T-helper 1 cell (primary cell): ENCODE data around the gene SBSN.

Experiments used
- DNase-seq, 5 donors: peaks; one replicate each; pipeline ENCODE4 v3.0.0-alpha.2; 2012 to 2020

SBSN gene

GRCh38 chr19:35529241-35530218 lies 1.4 kb upstream of the SBSN start:
- no peak for DNase-seq

- no peak for DNase-seq
Measured at GRCh38 chr19:35525873-35526272, 2.2 kb downstream of the SBSN start.

- no peak for DNase-seq
Measured at GRCh38 chr19:35524181-35524837, 3.8 kb downstream of the SBSN start.

GRCh38 chr19:35522745-35523327 lies 5.3 kb downstream of the SBSN start:
- no peak for DNase-seq

- DNase-seq = no peak
Measured at GRCh38 chr19:35521124-35521743, 6.9 kb downstream of the SBSN start.

GRCh38 chr19:35519291-35519690 lies 8.8 kb downstream of the SBSN start:
- no peak for DNase-seq

GRCh38 chr19:35518313-35518712 lies 9.8 kb downstream of the SBSN start:
- no peak for DNase-seq

GRCh38 chr19:35517342-35517741 lies 10.8 kb downstream of the SBSN start:
- DNase-seq = no peak

- DNase-seq = no peak
Measured at GRCh38 chr19:35516310-35516709, 11.8 kb downstream of the SBSN start.

- no peak for DNase-seq
Measured at GRCh38 chr19:35514282-35514809, 13.8 kb downstream of the SBSN start.

- no peak for DNase-seq
Measured at GRCh38 chr19:35513628-35514281, 14.4 kb downstream of the SBSN start, which contains the start of gene DMKN. Gene DMKN, minus strand, starts transcription at chr19:35513649. Its CDS starts 174 bp downstream, at chr19:35513475.

- DNase-seq = no peak
Measured at GRCh38 chr19:35512831-35513627, 15.1 kb downstream of the SBSN start.

GRCh38 chr19:35511337-35511736 lies 16.8 kb downstream of the SBSN start:
- no peak for DNase-seq

- DNase-seq = no peak
Measured at GRCh38 chr19:35510626-35510964, 17.5 kb downstream of the SBSN start.

GRCh38 chr19:35509861-35510625 lies 18.1 kb downstream of the SBSN start:
- peak; percentile 36 to 65 (median 52) for DNase-seq

GRCh38 chr19:35509018-35509652 lies 19.0 kb downstream of the SBSN start:
- peak in 3 of 5 donors; percentile 15 to 29 (median 19) for DNase-seq

- no peak for DNase-seq
Measured at GRCh38 chr19:35508129-35508528, 20.0 kb downstream of the SBSN start.

- no peak for DNase-seq
Measured at GRCh38 chr19:35507561-35507960, 20.6 kb downstream of the SBSN start.

- no peak for DNase-seq
Measured at GRCh38 chr19:35506011-35506410, 22.1 kb downstream of the SBSN start.

- DNase-seq = no peak
Measured at GRCh38 chr19:35502751-35503150, 25.4 kb downstream of the SBSN start.
